Endothelial cell (in vitro differentiated cells): Measurements from ENCODE around the gene COTL1. TPM values are rescaled to one million over a fixed set of nuclear protein-coding genes. Genes with fewer than 3 reads are reported as not detected.

ENCODE experiments used
- DNase-seq: peaks from one replicate; pipeline ENCODE4 v3.0.0; 2021; ENCODE audit warnings: low spot score
- H3K27ac Mint-ChIP-seq: one replicate; pipeline ENCODE4 v1.8.0; 2021; ENCODE audit warnings: mixed read lengths, inconsistent platforms; ENCODE audit not compliant: unreplicated experiment
- H3K27me3 Mint-ChIP-seq: one replicate; pipeline ENCODE4 v1.8.0; 2021; ENCODE audit warnings: mild to moderate bottlenecking, moderate library complexity, mixed read lengths, inconsistent platforms; ENCODE audit not compliant: unreplicated experiment
- H3K36me3 Mint-ChIP-seq: one replicate; pipeline ENCODE4 v1.8.0; 2021; ENCODE audit warnings: mild to moderate bottlenecking, low read depth, mixed read lengths, inconsistent platforms; ENCODE audit not compliant: unreplicated experiment
- H3K4me1 Mint-ChIP-seq: one replicate; pipeline ENCODE4 v1.8.0; 2021; ENCODE audit warnings: mild to moderate bottlenecking, mixed read lengths, inconsistent platforms; ENCODE audit not compliant: unreplicated experiment
- H3K4me3 Mint-ChIP-seq: one replicate; pipeline ENCODE4 v1.8.0; 2021; ENCODE audit warnings: mild to moderate bottlenecking, mixed read lengths, inconsistent platforms; ENCODE audit not compliant: unreplicated experiment
- H3K9me3 Mint-ChIP-seq: one replicate; pipeline ENCODE4 v1.8.0; 2021; ENCODE audit warnings: mixed read lengths, inconsistent platforms; ENCODE audit not compliant: unreplicated experiment
- CTCF ChIP-seq: fragments of 200-600 bp; sonication (generic); IDR thresholded peaks from one replicate; pipeline ENCODE4 v1.5.0; 2021; ENCODE audit warnings: antibody characterized with exemption; ENCODE audit not compliant: unreplicated experiment
- total RNA-seq: library from RNA; stranded (reverse); fragmentation: NEBNext Ultra II Directional; extraction: Animal tissue kit (Norgen Biotek cat#: 25700); gene quantifications from one replicate; pipeline ENCODE4 v1.2.1, GENCODE V29; 2021; ENCODE audit not compliant: unreplicated experiment

Gene COTL1
- total RNA-seq, 1 donor from 2014 or later, result 87.3 TPM

GRCh38 chr16:84662471-84662870, 44.6 kb upstream of the COTL1 start:
- peaks cover 5% of the 10 kb centered on the region for H3K27me3 Mint-ChIP-seq
- DNase-seq, result no peak
- H3K9me3 Mint-ChIP-seq, result no peaks in the 10 kb centered on the region
- H3K36me3 Mint-ChIP-seq, result peaks cover 33% of the 10 kb centered on the region
- TF ChIP-seq CTCF, result no peak
- H3K27ac Mint-ChIP-seq, result no peak overlapping the region
- H3K4me1 Mint-ChIP-seq, result peaks cover 3% of the 10 kb centered on the region
- no peak overlapping the region for H3K4me3 Mint-ChIP-seq

- no peak for DNase-seq
- H3K9me3 Mint-ChIP-seq, result no peaks in the 10 kb centered on the region
- H3K36me3 Mint-ChIP-seq, result peaks cover 37% of the 10 kb centered on the region
- H3K27me3 Mint-ChIP-seq, result peaks cover 5% of the 10 kb centered on the region
- no peak overlapping the region for H3K4me3 Mint-ChIP-seq
- peaks cover 2% of the 10 kb centered on the region for H3K4me1 Mint-ChIP-seq
- no peak overlapping the region for H3K27ac Mint-ChIP-seq
- TF ChIP-seq CTCF, result no peak
Measured at GRCh38 chr16:84661418-84662060, 43.7 kb upstream of the COTL1 start.

GRCh38 chr16:84660973-84661372, 43.1 kb upstream of the COTL1 start:
- no peak for DNase-seq
- Mint-ChIP-seq H3K36me3 (peaks cover 37% of the 10 kb centered on the region), H3K27me3 (peaks cover 5% of the 10 kb centered on the region), H3K9me3 (no peaks in the 10 kb centered on the region), H3K4me1 (peaks cover 2% of the 10 kb centered on the region), H3K27ac (no peak overlapping the region), H3K4me3 (no peak overlapping the region)
- no peak for TF ChIP-seq CTCF

GRCh38 chr16:84659656-84660300, 41.9 kb upstream of the COTL1 start:
- peaks cover 5% of the 10 kb centered on the region for H3K27me3 Mint-ChIP-seq
- no peaks in the 10 kb centered on the region for H3K9me3 Mint-ChIP-seq
- H3K4me3 Mint-ChIP-seq, result no peak overlapping the region
- no peak for TF ChIP-seq CTCF
- no peak overlapping the region for H3K27ac Mint-ChIP-seq
- H3K4me1 Mint-ChIP-seq, result peaks cover 2% of the 10 kb centered on the region
- no peak for DNase-seq
- H3K36me3 Mint-ChIP-seq, result peaks cover 37% of the 10 kb centered on the region

GRCh38 chr16:84658690-84659089, 40.8 kb upstream of the COTL1 start:
- peaks cover 2% of the 10 kb centered on the region for H3K4me1 Mint-ChIP-seq
- H3K27ac Mint-ChIP-seq, result no peak overlapping the region
- H3K4me3 Mint-ChIP-seq, result no peak overlapping the region
- peaks cover 29% of the 10 kb centered on the region for H3K36me3 Mint-ChIP-seq
- no peaks in the 10 kb centered on the region for H3K9me3 Mint-ChIP-seq
- DNase-seq, result no peak
- no peak for TF ChIP-seq CTCF
- peaks cover 5% of the 10 kb centered on the region for H3K27me3 Mint-ChIP-seq
